ENCODE results near the gene MAP7D1.
"Not testable (repeated sequence)": the region's sequence is repeated elsewhere in the genome, so short reads cannot be mapped to it uniquely, and the experiment has no call there.

MAP7D1 gene

GRCh38 chr1:36151845-36152203, 4.1 kb upstream of the MAP7D1 start:
- DNase-seq (ENCODE audit: low spot score), result no peak

DNA sequence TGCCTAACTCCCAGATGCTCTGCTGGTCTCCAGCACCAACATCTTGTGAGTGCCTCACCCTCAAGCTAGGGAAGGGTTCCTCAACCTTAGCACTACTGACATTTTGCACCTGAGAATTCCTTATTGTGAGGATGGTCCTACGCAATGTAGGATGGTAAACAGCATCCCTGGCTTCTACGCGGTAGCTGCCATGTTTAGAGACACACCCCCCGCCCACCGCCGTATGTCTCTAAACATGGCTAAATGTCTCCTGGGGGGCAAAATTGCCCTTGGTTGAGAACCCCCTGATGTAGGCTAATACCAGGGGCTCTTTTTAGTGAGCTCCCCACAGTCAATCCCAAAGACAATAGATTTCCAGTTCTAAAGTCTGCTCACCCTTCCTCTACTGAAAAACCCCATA, 2.5 kb upstream of the MAP7D1 start:
- DNase-seq (ENCODE audit: low spot score), result no peak

DNA sequence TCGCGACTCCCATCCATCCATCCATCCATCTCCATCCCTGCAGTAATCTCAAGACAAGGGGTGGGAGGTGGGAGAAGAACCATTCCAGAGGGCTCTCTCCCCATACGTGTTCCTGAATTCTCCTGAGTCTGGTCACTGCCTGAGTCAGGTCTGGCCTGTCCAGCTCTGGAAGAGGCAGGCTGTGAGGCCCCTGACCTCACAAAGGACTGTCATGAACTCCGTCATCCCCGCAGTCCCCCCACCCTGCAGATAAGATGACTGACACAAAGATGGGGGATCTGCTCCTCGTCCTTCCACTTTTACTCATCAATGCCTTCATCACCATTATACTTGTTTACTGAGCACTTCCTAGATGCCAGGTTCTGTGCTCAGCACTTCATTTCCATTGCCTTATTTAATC, 1.6 kb upstream of the MAP7D1 start:
- no peak for DNase-seq (ENCODE audit: low spot score)

GRCh38 chr1:36154765-36155407, 1.1 kb upstream of the MAP7D1 start:
- no peak for DNase-seq (ENCODE audit: low spot score)

GRCh38 chr1:36156329-36157114, 562 bp downstream of the MAP7D1 start:
- peak; percentile 87 for DNase-seq (ENCODE audit: low spot score)

DNA sequence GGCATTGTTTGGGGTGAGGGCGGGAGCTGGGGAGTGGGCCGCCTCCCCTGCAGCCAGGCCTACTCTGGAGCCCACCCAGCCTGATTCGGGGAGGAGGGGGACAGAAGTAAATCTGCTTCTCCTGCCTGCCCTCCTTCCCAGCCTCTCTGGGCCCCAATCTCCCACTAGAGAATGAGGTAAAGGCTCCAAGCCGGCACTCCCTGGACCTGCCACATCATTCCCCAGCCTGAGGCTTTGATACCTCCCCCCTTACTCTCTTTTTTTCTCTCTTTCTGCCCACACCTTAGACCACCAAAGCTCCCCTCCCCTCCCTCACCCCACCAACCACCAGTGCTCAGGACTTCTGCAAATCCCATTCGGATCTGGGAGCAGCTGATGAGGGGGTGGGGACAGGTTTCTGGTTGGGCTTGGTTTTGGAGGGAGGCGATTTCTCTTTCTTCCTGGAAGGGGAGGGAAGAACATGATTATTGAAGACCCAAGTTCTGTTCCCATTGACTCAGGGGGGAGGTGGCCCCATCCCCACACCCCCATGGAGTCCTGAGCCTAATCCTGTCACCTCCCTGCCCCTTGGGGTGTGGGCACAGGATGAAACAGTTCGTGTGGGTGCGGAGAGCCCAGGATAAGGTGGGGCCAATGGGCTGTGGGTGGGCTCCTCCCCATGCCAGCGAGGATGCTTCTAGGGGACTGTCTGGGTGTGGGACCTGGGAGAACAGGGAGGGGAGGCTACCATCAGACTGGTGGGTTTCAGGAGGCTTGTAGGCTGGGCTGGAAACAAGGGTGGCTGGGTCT, 1.3 kb downstream of the MAP7D1 start:
- no peak for DNase-seq (ENCODE audit: low spot score)

DNA sequence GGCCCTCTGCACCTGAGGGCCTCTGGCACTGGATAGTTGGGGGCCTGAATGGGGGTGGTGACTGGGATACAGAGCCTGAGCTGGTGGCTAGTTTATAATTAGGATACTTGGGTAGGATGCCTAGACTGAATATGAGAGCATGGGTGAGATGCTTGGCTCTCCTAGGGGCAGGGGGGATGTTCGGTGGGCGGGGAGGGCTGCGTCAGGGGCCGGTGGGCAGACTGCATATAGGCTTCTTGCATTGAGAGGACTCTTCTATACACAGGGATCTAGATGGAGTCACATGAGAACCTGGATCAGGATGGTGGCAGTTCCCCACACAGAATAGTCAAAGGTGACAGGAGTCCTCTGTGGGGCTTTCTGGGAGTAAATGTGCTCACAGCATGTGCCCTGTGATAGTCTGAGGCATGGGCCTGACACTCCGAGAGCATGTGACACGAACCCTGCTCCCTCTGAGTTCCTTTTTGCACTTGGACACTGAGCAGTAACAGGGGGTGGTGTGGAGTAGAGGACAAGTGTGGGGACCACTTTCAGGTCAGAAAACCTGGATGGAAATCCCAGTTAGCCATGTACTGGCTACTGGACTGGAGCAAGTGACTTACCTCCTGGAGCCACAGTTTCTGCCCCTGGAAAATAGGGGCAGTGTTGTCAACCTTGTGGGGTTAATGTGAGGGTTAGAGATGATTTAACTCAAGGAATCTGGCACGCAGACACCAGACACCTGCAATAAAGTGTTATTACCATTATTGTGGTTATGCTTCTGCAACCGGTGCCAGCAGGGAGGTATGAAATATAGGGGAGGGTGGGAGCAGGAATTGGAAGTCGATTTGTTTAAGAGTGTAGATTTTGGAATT, 2.2 kb downstream of the MAP7D1 start:
- DNase-seq (ENCODE audit: low spot score), result no peak

DNA sequence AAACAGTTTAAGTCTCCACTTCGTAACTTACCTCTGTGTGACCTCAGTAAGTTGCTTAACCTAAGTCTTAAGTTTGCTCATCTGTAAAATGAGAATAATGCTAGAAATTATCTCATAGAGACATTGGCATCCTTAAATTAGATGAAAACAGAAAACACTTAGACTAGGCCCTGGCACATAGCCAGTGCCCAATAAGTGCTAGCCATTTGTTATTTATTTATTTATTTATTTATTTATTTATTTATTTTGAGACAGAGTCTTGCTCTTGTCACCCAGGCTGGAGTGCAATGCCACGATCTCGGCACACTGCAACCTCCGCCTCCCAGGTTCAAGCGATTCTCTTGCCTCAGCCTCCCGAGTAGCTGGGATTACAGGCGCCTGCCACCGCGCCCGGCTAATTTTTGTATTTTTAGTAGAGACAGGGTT, 2.9 kb downstream of the MAP7D1 start:
- not testable (repeated sequence) for DNase-seq (ENCODE audit: low spot score)

- DNase-seq (ENCODE audit: low spot score), result peak; percentile 87
Measured at GRCh38 chr1:36159614-36160387, 3.8 kb downstream of the MAP7D1 start.

GRCh38 chr1:36160388-36160948, 4.5 kb downstream of the MAP7D1 start:
- no peak for DNase-seq (ENCODE audit: low spot score)

- peak; percentile 60 for DNase-seq (ENCODE audit: low spot score)
Measured at GRCh38 chr1:36160949-36161485, 5.1 kb downstream of the MAP7D1 start.

GRCh38 chr1:36161641-36162531, 5.9 kb downstream of the MAP7D1 start:
- peak; percentile 67 for DNase-seq (ENCODE audit: low spot score)

DNA sequence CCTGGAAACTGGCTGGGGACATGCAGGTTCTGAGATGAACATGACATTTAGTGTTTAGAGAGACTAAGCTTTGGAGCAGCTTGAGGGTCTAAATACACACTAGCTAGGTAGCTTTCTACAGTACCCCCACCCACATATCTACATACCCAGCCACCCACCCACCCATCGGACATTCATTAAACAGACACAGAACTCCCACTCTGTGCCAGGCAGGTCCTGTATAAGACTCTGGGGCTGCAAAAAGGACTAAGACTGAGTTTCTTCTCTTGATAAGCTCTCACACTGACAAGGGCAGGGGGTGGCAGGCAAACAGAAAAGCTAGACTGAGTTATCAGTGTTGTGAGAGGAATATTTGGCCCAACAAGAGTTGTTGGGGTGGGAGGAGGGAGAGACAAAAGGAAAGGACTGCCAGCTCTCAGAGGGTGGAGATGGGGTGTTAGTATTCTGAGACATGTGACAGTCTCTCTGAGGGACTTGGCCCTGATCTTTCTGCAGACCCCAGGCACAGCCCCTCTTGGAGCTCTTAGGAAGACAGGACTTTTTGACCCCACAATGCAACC, 6.8 kb downstream of the MAP7D1 start:
- DNase-seq (ENCODE audit: low spot score), result no peak

DNA sequence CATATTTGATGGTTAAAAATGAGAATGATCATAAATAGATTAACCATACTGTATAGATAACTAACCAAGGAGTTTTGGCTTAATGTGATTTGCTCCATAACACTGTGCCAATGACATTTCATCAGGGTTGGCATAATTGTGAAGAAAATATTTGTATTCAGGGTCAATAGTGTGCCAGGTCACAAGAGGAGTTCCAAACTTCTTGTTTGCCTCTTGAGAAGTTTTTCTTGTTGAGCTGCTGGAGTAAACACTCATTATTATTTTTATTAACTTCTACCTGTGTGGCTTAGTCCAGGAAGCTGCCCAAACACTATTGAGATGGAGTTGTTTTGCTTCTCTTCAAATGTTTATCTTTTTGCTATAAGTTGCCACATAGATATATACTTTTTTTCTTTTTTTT, 7.5 kb downstream of the MAP7D1 start:
- no peak for DNase-seq (ENCODE audit: low spot score)

- DNase-seq (ENCODE audit: low spot score), result no peak
Measured at GRCh38 chr1:36164361-36164760, 8.4 kb downstream of the MAP7D1 start.

DNA sequence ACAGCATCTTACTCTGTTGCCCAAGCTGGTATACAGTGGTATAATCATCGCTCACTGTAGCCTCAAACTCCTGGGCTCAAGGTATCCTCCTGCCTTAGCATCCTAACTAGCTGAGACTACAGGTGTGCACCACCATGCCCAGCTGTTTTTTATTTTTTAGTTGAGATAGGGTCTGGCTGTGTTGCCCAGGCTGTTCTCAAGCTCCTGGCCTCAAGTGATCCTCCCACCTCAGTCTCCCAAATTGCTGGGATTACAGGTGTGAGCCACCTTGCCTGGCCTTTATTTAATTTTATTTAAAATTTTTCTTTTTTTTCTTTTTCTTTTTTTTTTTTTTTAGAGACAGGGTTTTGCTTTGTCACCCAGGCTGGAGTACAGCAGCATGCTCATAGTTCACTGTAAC, 9.2 kb downstream of the MAP7D1 start:
- DNase-seq (ENCODE audit: low spot score), result no peak

DNA sequence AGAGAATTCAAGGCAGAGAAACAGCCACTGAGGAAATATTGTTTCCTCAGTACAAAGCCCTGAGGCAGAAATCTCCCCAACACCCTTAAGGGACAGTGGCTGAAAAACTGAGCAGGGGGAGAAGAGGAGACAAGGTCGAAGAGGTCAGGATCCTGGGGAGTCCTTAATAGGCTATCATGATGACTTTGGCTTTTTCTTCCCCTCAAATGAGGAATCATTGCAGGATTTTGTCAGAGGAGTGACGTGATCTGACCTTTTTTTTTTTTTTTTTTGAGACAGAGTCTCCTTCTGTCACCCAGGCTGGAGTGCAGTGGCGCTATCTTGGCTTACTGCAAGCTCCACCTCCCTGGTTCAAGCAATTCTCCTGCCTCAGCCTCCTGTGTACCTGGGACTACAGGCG, 10.2 kb downstream of the MAP7D1 start:
- no peak for DNase-seq (ENCODE audit: low spot score)

DNA sequence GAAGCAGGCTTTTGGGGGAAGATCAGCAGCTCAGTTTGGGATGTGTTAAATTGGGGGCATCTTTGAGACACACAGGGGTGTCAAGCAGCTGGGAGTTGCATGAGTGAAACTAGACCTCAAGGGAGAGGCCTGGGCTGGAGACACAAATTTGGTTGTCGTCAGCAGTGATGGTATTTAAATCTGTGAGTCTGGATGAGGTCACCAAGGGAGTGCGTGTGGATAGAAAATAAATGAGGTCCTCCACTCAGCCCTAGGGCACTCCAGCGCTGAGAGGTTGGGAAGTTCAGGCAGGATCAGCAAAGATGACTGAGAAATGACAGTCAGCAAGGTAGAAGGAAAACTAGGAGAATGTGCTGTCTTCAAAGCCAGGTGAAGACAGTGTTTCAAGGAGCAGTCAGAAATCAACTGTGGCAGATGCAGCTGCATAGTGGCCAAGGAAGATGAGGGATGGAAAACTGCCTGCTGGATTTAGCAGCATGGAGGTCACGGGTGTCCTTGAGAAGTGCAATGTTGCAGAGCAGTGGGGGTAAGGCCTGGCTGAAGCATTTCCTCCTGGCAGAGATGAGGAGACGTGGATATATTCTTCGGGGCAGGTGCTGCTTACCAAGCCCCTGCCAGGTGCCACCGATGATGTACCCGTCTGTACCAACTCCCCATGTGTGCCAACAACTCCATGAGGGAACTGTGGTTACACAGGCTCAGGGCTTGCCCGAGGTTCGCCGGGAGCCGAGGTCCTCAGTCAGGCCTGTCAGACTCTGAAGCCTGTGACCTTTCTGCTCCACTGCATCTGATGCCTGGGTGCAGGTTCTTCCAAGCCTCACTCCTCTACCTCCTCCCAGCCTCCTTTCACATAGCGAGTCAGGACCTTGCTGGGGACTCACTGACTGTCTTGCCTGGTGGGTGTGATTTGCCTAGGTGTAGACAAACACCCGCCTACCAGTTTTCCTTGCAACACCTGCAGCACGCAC, 11.3 kb downstream of the MAP7D1 start:
- DNase-seq (ENCODE audit: low spot score), result no peak

All from putamen (tissue), 1 donor.